Nucleus accumbens (tissue), 56 donors: ENCODE data around the gene SGO2.
A peak's percentile ranks its signal among the peaks of the same experiment; 100 is the strongest.
"Not testable (repeated sequence)": the region's sequence is repeated elsewhere in the genome, so short reads cannot be mapped to it uniquely, and the experiment has no call there.

Experiments used
- DNase-seq, 56 donors: peaks; one replicate each; lab custom pipeline; 2025; lab: John Stamatoyannopoulos, UW

SGO2 gene

DNA sequence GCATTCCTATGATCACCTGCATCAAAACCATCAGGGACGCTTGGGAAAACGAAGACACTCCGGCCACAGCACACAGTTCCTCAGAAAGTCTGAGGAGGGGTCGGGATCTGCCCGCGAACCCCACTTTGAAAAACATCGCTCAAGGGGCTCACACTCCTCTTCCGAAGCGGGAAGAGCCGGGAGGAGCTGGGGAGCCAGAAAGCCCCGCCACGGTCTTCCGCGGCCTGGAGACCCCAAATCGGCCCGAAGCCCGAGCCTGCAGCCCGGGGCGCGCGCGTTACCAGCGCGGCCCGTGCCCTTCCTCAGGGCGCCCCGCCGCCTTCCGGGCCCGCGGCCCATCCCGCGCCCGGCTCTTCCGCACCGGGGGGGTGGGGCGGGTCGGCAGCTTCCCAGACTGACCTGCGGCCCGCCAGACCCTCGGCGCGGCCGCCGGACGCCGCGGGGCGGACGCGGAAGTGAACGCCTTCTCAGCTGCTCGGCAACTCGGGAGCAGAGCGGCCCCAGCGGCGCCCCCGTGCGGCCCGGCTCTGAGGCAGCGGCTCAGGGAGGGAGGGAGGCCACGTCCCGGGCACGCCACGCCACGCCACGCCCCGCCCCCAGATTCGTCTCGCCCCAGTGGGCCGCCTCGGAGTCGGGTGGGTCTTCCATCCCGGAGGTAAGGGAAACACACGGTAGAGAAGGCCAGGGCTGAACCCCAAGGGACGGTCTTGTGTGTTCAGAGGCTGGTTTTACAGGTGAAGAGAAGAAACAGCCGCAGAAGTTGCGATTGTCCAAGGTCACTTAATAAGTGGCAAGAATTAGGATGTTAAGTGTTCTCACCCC lies 16.2 kb upstream of the SGO2 start, which contains the start of gene KCTD18:
KCTD18 (minus strand) TSS at position 457 of the 822 bp plus-strand sequence. CDS start 3,052 bp downstream, outside the sequence.
- peak; percentile 11 to 94 (median 85) for DNase-seq

DNA sequence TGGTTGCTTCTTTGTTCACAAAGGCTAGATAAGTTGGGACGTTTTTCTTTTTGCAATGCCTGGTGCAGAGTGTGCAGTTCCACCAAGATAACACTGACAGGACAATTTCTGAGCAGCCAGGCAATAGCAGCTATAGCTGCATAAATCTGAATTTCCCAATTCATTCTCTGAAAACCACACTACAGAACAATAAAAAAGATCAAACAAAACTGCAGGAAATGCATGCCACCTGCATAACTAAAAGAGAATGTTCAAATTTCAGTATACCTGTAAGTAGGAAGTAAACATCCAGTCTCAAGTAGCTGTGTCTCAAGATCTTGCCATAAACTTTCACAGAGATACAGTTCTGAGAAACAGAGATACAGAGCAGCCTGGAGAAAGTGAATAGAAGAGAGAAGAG lies 10.9 kb upstream of the SGO2 start:
- DNase-seq, result no peak

DNA sequence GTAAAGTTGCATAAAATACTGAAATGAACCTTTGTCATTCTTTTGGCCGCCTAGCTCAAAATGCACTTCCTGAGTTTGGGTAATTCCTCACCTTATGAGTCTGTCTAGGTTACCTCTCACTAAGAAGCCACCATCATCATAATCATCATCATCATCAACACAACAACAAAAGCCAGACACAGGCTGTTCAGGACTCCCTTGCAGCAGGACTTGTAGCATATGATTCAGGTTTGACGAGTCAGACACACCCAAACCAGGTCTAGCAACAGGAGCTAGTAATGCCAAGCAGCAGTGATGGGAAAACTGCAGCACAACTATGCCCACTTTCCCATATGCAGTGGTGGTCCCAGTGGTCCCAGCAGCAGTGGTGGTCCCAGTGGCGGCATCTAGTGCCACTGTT lies 2.8 kb upstream of the SGO2 start:
- no peak for DNase-seq

DNA sequence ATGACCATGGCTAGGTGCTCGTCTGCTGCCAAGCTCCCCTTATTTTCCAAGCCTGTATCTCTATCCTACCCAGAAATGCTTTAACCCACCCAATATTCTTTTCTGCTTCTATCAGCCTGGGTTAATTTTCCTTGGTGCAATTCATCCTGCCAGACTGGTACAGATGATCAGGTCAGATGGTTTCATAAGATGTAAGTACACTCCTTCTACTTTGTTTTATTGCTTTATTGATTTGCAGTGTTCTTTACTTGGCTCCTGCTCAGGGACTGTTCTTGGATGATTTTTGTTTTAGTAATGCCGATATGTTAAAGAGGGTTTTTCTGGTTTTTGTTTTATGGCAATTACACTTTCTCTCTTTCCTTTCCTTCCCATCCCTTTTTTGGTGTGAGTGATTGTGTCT lies 2.4 kb upstream of the SGO2 start:
- no peak for DNase-seq

DNA sequence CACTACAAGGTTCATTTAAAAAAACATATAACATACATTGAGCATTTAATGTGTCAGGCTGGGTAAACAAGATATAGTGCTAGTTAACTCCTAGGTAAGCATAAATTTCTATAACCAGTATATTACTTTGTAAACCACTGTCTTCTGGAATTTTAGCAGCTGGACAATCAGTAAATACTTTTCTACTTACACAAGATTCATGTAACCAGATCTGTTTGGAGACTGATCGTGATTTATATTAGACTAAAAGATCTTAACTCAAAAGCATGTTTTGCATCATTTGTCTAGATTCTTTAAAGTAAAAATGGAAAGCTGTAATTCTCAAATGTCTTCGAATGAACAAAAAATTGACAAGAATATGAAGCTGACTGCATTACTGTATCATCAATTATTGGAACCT lies 941 bp upstream of the SGO2 start:
- no peak for DNase-seq

DNA sequence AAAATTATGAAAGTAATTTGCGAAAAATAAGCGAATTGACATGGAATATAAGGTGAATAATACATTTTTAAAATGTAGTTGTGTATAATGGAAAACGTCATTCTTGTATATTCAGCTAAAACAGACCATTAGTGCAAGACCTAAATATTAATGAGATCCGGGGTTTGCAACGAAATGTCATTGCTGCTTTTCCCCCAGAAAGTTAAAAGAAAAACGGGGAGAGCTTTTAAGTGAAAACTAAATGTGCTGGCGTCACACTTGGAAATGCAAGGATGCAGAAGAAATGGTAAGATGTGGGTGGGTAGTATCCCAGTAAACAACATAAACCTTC lies 491 bp upstream of the SGO2 start:
- no peak for DNase-seq

DNA sequence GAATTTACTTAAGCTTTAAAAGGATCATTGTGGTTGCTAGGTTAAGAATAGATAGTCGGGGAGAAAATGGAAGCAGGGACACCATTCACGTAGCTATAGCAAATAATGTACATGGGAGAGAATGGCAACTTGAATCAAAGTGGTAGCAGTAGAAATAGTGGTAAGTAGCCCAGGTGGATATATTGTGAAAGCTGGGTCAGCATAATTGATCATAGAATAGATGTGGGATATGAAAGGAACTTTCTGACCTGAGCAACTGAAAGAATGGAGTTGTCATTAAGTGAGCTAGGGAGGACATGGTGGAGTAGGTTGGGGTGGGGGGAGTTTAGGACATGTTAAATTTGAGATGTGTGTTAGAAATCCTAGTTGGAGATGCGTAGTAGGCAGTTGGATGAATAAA lies 2.2 kb downstream of the SGO2 start:
- DNase-seq, result no peak

DNA sequence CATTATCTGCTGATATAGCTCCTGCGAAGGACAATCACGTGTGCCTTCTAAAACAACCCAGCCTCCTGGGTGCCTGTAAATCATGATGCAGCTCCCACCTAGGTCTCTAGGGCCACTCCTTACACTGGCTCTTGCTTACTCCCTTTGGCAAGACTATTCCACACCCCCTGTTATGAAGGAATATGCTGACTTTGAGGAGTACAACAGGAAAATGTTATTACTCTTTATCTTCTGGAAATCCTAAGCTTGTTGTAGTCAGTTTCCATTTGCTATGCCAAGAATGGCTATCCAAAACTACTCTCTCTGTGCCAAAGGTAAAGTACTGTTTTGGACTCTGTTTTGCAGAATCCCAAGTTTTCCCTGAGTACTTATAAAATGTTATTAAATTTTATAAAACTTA lies 7.7 kb downstream of the SGO2 start:
- no peak for DNase-seq

DNA sequence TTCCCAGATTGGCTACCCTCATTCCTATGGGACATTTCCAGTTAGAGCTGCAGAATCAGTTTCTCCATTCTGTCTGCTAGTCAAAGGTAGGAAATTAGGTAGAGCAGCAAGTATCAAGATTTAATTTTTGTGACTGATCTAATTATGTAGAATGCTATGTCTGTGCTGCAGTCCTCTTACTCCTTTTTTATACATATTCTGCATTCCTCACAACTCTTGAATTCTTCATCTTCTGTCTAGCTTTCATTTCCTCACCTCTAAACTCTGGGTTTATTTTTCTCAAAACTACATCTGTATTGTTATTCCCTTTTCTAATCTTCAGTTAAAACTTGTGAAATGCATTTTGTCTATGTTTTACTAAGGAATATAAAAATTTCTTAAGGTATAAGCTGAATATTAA lies 8.6 kb downstream of the SGO2 start:
- DNase-seq, result no peak

DNA sequence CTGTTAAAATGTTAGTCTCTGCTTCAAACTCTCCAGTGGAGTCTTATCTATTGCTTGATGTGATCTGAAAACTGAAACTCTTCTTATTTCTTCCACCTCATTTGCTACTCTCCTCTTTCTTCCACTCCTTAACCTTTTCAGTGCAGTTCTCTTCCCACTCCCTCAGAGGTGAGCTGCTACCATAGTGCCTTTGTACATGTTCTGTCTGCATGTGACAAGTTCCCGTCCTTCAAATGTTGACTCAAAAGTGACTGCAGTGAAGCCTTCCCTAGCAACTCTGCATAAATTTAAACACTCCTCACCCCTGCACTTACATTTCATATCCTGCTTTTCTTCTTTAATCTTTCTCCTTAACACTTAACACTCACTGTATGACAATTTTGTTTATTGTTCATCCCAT lies 12.1 kb downstream of the SGO2 start:
- no peak for DNase-seq

DNA sequence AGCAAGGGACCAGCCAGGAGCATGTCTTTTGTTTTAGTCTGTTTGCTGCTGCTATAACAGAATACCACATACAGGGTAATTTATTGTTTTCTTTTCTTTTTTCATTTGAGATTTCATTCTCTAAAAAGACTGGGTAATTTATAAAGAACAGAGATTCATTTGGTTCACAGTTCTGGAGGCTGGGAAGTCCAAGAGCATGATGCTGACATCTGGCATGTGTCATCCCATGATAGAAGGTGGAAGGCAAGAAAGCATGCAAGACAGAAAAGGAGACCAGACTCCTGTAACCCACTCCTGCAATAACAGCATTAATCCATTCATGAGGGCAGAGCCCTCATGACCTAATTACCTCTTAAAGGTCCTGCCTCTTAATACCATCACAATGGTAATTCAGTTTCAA lies 14.8 kb downstream of the SGO2 start:
- DNase-seq, result no peak

DNA sequence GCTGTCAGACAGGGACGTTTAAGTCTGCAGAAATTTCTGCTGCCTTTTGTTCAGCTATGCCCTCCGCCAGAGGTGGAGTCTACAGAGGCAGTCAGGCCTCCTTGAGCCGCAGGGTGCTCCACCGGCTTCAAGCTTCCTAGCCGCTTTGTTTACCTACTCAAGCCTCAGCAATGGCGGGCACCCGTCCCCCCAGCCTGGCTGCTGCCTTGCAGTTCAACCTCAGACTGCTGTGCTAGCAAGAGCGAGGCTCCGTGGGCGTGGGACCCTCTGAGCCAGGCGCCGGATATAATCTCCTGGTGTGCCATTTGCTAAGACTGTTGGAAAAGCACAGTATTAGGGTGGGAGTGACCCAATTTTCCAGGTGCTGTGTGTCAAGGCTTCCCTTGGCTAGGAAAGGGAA lies 40.6 kb downstream of the SGO2 start:
- not testable (repeated sequence) for DNase-seq

DNA sequence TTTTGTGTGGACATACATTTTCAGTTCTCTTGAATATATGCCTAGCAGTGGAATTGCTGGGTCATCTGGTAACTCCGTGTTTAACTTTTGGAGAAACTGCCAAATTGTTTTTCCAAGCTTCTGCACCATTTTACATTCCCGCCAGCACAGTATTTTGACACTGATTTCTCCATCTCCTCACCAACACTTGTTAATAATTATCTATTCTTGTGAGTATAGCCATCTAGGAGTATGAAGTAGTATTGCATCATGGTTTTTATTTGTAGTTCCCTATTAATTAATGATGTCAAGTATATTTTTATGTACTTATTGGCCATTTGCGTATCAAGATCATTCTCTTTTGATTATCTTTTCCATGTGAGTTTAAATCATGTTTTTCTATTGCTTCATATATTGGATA lies 41.9 kb downstream of the SGO2 start:
- DNase-seq, result no peak

DNA sequence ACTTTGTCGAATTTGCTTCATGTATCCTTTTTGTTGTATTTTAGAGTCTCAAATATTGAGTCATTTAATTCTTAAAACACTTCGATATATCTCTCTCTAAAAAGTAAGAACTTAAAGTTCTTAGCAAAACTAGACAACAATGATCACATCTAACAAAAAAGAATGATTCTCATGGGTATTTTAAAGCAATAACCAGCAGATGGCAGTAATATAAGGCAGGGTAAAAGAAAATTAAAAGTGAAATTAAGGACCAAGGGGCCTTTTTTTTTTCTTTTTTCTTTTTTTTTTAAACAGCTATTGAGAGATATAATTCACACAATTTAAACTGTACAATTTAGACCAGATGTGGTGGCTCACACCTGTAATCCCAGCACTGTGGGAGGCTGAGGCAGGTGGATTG lies 50.0 kb downstream of the SGO2 start:
- no peak for DNase-seq

DNA sequence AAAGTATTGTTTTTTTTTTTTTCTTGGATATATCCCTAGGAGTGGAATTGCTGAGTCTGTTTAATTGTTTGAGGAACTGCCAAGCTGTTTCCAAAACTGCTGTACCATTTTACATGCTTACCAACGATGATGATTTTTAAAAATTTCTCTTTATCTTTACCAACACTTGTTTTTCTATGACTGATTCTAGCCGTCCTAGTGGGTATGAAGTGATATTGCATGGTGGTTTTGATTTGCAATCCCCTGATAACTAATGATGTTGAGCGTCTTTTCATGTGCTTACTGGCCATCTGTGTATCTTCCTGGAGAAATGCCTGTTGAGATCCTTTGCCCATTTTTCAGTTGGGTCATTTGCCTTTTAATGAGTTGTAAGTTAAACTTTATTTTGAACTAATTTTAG lies 51.0 kb downstream of the SGO2 start:
- DNase-seq, result no peak

DNA sequence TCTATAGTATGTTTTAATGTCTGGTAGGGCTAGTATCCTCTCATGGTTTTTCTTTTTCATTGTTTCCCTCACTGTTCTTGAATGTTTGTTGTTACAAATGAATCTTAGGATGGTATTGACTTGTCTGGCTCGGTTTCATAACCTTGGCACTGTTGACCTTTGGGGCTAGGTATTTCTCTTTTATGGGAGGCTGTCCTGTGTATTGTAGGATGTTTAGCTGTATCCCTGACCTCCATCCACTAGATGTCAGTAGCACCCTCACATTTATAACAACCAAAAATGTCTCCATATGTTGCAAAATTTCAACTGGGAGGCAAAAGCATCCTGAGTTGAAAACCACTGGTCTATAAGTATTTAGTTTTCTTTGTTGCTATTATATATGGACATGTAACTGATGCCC lies 52.8 kb downstream of the SGO2 start:
- no peak for DNase-seq

DNA sequence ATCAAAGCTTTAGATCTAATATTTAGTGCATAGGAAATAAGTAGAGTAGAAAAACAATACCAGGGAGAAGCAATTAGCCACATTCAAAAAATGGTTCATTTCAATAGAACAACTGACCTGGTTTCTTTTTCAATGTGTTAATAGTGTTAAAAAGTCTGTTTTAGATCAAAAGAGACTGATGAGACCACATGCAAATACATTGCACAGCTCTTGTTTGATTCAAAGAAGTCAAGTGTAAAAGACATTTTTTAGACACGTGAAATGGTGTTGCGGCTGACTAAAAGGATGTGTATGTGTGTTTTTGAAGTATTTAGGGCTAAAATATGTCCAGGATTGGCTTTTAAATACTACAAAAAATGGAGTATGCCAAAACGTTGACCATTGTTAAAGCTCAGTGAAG lies 58.6 kb downstream of the SGO2 start:
- no peak for DNase-seq

DNA sequence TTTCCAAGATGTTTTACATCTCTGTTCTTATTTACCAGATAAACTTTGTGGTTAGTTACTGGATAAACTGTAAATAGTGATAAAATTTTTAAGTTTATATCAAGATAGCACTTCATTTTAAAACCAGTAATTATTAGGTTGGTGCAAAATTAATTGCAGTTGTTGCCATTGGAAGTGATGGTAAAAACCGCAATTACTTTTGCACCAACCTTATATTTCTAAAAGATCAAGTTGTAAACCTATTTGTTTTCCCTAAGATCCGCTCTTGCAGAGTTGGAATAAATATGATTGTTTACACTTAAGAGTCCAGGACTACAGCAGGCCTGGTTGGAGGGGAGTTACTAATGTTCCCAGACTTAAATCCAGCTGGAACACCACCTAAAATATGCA lies 59.3 kb downstream of the SGO2 start:
- DNase-seq, result no peak

DNA sequence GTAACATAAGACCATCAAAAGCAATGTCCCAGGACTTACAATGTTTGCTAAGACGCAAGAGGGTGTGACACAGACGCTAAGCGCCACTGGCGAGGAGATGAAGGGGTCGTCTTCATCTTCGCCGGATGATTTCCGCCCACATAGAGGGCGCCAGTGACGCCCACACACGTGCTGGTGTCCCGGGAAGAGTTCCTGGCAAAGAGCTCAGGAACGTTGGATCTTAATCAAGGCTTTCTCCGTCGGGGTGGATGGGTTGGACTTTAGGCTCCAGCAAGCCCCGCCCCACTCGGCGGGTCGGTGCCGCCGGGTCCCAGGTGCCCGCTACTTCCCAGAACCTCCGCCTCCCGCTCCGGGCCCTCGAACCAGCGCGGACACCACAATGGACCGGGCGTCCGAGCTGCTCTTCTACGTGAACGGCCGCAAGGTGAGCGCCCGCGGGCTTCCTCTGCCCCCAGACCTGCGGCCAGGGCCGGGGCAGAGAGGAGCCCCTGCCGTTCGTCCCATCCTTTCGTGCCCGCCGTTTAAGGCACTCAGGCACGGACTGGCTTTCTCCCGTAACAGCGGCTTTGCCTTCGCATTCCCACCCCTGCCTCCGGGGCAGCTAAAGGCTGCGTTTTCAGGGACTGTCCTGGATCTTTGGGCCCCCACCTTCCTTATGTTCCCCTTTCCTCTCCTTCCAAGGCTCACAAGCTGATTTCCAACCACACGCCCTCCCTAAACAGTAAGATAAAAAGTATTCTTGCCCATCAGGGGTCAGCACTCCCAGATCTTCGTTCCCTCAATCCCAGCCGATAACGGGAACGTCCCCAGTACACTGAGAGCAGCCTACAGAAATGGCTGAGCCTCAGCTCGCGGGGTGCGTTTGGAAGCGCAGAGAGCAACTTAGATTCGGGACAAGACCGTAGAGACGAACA lies 60.0 kb downstream of the SGO2 start, which contains the start of gene AOX1:
AOX1 (plus strand) TSS at position 285 of the 914 bp plus-strand sequence; CDS start at position 380, 95 bp downstream.
- DNase-seq, result peak in 30 of 56 donors; percentile 3 to 60 (median 22)

DNA sequence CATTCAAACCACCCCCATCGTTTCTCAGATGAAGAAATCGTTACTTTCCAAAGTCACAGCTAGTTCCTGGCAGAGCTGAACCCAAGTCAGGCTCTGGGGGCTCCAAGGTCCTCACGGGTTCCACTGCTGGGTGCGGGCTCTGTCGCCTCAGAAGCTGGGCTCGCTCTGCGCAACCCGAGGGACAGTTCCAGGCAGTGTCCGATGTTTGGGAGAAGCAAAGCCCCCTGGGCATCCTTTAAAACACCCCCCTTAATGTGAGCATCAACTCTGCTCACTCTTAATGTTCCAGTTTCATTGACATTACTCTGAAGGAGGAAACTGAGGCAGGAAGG lies 60.6 kb downstream of the SGO2 start:
- no peak for DNase-seq

DNA sequence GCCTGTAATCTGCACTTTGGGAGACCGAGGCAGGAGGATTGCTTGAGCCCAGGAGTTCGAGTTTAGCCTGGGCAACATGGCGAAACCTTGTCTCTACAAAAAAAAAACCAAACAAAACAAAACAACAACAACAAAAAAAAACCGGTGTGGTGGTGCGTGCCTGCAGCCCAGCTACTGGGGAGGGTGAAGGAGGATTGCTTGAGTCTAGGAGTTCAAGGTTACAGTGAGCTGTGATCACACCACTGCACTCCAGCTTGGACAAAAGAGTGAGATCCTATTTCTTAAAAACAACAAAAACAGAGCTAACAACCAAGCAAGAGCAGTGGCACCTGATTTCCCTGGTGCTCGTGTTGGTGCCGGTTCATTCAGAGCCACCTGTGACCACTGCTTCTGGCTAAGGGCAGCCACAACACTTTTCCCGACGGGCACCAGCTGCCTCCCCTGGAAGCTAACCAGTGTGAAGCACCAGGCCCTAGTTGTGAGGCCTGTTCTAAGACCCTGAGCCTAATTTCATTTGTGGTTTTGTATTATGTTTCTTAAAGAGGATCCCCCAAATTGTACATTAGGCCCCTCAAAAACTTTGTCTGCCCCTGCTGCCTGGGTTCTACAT lies 61.1 kb downstream of the SGO2 start:
- DNase-seq, result no peak
